Endodermal cell (in vitro differentiated cells): ENCODE measurements around the gene CAMTA1. TPM values are rescaled to one million over a fixed set of nuclear protein-coding genes. Genes with fewer than 3 reads are reported as not detected.

Source experiments
- DNase-seq: peaks from one replicate; pipeline ENCODE4 v3.0.0-alpha.2; 2017
- H3K27ac ChIP-seq: 2 replicates; pipeline ENCODE4 v1.5.1; 2013; ENCODE audit warnings: mild to moderate bottlenecking, low read depth, low read length, moderate library complexity
- H3K27me3 ChIP-seq: 2 replicates; pipeline ENCODE4 v1.6.1; 2013; ENCODE audit warnings: mild to moderate bottlenecking, low read length, moderate library complexity; ENCODE audit not compliant: insufficient read depth, control insufficient read depth, poor library complexity, severe bottlenecking
- H3K36me3 ChIP-seq: 2 replicates; pipeline ENCODE4 v1.7.0; 2013; ENCODE audit warnings: mild to moderate bottlenecking, low read length, moderate library complexity; ENCODE audit not compliant: control insufficient read depth, insufficient read depth
- H3K4me1 ChIP-seq: one replicate; pipeline ENCODE4 v1.7.0; 2013; ENCODE audit warnings: low read length; ENCODE audit not compliant: control insufficient read depth, insufficient read depth
- H3K4me3 ChIP-seq: 2 replicates; pipeline ENCODE4 v1.5.1; 2013; ENCODE audit warnings: mild to moderate bottlenecking, low read length, moderate library complexity
- H3K9ac ChIP-seq: 2 replicates; pipeline ENCODE4 v1.6.1; 2013; ENCODE audit warnings: mild to moderate bottlenecking, low read length, moderate library complexity; ENCODE audit not compliant: poor library complexity, severe bottlenecking; ENCODE audit errors: extremely low read depth
- H3K9me3 ChIP-seq: 2 replicates; pipeline ENCODE4 v1.6.1; 2013; ENCODE audit warnings: mild to moderate bottlenecking, low read length, moderate library complexity; ENCODE audit not compliant: control insufficient read depth
- H3K27ac Mint-ChIP-seq: 2 replicates; pipeline ENCODE4 v1.8.0; 2020; ENCODE audit warnings: mixed read lengths
- H3K27me3 Mint-ChIP-seq: 2 replicates; pipeline ENCODE4 v1.8.0; 2021; ENCODE audit warnings: mild to moderate bottlenecking, mixed read lengths; ENCODE audit not compliant: insufficient read depth
- H3K36me3 Mint-ChIP-seq: 2 replicates; pipeline ENCODE4 v1.8.0; 2020; ENCODE audit warnings: low read depth, mixed read lengths
- H3K4me1 Mint-ChIP-seq: 2 replicates; pipeline ENCODE4 v1.8.0; 2020; ENCODE audit warnings: mixed read lengths
- H3K4me3 Mint-ChIP-seq: 2 replicates; pipeline ENCODE4 v1.8.0; 2020; ENCODE audit warnings: mild to moderate bottlenecking, moderate library complexity, mixed read lengths
- H3K9me3 Mint-ChIP-seq: 2 replicates; pipeline ENCODE4 v1.8.0; 2020; ENCODE audit warnings: mild to moderate bottlenecking, mixed read lengths
- WGBS, 2 experiments: methylation state at CpG; one replicate each; pipeline versions ENCODE4 v1.1.5 to v1.1.7; 2013; ENCODE audit warnings: missing lambda C conversion rate in 2 of 2, mixed read lengths in 1 of 2; ENCODE audit not compliant: insufficient coverage in 1 of 2, insufficient read length in 1 of 2; 5-methylcytosine and 5-hydroxymethylcytosine counted together
- total RNA-seq, 2 donors: library from RNA; stranded (reverse); fragmentation: NEBNext Ultra II Directional in 1 of 2; extraction: Animal tissue kit (Norgen Biotek cat#: 25700) in 1 of 2; gene quantifications; 2 replicates in 1 of 2; 3 replicates in 1 of 2; pipeline ENCODE4 v1.2.1, GENCODE V29; 2021
- TF ChIP-seq, protein P1 (sequence below): fragments of 200-600 bp; sonication (generic); conservative IDR thresholded peaks from 2 replicates; pipeline ENCODE4 v1.5.0; 2021; ENCODE audit warnings: antibody characterized with exemption, mild to moderate bottlenecking

Gene CAMTA1
- total RNA-seq, 2 donors from 2014 or later: 123 to 137 TPM

DNA sequence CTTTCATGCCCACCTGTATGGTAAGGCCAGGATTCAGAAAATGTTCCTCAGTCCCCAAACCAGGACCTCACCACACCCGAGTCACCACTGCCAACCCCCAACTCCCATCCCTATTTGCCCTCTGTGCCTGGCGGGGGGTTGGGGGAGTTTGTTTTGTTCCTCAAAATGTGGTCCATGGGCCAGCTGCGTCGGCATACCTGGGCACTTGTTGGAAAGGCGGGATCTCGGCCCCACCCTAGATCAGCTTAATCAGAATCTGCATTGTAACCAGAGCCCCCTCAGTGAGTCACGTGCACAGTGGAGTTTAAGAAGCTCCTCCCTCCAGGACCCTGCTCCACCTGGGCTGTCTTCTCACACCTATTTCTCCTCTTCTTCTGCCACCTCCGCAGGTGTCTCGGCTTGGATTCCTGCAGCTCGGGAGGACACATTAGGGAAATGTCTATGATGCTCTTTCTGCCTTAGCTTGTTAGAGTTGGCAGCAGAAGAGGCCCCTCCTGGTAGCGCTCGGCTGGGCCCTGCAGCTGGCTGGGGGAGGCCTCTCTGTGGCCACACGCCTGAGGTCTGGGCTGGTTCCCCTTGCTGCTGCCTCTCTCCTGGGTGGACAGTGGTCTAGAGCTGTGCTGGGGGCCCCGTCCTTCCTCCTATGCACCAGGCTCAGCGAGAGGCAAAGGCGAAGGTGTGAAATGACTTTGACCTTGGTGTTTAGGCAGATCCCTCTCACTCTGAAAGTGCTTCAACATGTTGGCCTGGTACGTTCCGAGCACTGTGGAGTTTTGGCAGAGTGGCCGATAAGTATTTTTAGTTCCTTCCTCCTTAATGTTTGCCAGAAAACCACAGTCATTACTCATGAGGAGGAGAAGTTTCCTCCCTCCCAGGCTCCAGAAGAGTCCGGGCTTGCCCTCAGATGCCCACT, 41.8 kb upstream of the CAMTA1 start:
- peaks cover 2% of the 10 kb centered on the region for H3K27me3 ChIP-seq
- no peaks in the 10 kb centered on the region for H3K9me3 ChIP-seq
- peaks cover 6% of the 10 kb centered on the region for H3K27me3 Mint-ChIP-seq
- TF ChIP-seq, protein P1, sequence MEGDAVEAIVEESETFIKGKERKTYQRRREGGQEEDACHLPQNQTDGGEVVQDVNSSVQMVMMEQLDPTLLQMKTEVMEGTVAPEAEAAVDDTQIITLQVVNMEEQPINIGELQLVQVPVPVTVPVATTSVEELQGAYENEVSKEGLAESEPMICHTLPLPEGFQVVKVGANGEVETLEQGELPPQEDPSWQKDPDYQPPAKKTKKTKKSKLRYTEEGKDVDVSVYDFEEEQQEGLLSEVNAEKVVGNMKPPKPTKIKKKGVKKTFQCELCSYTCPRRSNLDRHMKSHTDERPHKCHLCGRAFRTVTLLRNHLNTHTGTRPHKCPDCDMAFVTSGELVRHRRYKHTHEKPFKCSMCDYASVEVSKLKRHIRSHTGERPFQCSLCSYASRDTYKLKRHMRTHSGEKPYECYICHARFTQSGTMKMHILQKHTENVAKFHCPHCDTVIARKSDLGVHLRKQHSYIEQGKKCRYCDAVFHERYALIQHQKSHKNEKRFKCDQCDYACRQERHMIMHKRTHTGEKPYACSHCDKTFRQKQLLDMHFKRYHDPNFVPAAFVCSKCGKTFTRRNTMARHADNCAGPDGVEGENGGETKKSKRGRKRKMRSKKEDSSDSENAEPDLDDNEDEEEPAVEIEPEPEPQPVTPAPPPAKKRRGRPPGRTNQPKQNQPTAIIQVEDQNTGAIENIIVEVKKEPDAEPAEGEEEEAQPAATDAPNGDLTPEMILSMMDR: no peak
- peak; percentile 63 for DNase-seq
- H3K4me3 Mint-ChIP-seq: no peak overlapping the region
- peaks cover 6% of the 10 kb centered on the region for H3K4me1 Mint-ChIP-seq
- no peaks in the 10 kb centered on the region for H3K36me3 Mint-ChIP-seq
- no peak overlapping the region for H3K9ac ChIP-seq
- H3K27ac Mint-ChIP-seq: peak overlapping the region; percentile 52
- H3K4me3 ChIP-seq: no peak overlapping the region
- H3K27ac ChIP-seq: no peak overlapping the region
- 90 to 93% methylated on average over 13 to 19 of the region's 20 CpGs for WGBS, 2 experiments
- no peaks in the 10 kb centered on the region for H3K9me3 Mint-ChIP-seq
- no peaks in the 10 kb centered on the region for H3K4me1 ChIP-seq
- no peaks in the 10 kb centered on the region for H3K36me3 ChIP-seq

DNA sequence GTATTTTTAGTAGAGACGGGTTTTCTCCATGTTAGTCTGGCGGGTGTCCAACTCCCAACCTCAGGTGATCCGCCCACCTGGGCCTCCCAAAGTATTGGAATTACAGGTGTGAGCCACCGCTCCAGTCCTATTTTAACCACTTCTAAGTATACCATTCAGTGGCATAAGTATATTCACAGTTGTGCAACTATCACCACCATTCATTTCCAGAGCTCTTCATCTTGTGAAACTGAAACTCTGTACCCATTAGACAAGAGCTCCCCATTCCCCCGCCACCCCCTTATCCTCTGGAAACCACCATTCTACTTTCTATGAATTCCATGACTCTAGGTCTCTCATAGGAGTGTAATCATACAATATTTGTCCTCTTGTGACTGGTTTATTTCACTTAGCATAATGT, 40.2 kb upstream of the CAMTA1 start:
- no peak overlapping the region for H3K4me3 ChIP-seq
- H3K9me3 ChIP-seq: no peaks in the 10 kb centered on the region
- Mint-ChIP-seq H3K9me3 (no peaks in the 10 kb centered on the region), H3K27me3 (peaks cover 18% of the 10 kb centered on the region), H3K36me3 (no peaks in the 10 kb centered on the region), H3K27ac (no peak overlapping the region), H3K4me3 (no peak overlapping the region), H3K4me1 (peaks cover 6% of the 10 kb centered on the region)
- no peak for DNase-seq
- no peaks in the 10 kb centered on the region for H3K36me3 ChIP-seq
- no peaks in the 10 kb centered on the region for H3K4me1 ChIP-seq
- H3K9ac ChIP-seq: no peak overlapping the region
- H3K27me3 ChIP-seq: peaks cover 13% of the 10 kb centered on the region
- 87 to 100% methylated on average over 5 of the region's 5 CpGs for WGBS, 2 experiments
- TF ChIP-seq, protein P1: no peak
- no peak overlapping the region for H3K27ac ChIP-seq

DNA sequence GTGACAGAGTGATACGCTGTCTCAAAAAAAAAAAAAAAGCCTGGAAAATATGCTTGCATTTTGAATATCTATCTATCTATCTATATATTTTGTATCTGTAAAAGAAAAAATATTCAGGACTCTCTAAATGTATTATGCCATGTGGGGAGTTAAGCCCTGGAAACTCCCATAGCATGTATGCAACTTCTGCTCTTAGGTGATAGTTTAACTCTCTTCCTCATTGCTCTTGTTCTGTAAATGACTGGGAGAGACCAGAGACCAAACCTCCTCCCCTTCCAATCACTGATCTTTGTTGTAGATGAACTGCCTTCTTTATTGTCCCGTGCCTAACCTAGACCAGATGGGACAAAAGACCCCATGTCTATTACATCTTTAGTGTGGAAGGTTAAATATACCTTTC, 37.6 kb upstream of the CAMTA1 start:
- no peak overlapping the region for H3K4me3 ChIP-seq
- Mint-ChIP-seq H3K9me3 (no peaks in the 10 kb centered on the region), H3K4me3 (no peak overlapping the region), H3K4me1 (peaks cover 6% of the 10 kb centered on the region), H3K27ac (no peak overlapping the region), H3K27me3 (peaks cover 16% of the 10 kb centered on the region), H3K36me3 (no peaks in the 10 kb centered on the region)
- peaks cover 13% of the 10 kb centered on the region for H3K27me3 ChIP-seq
- no peak for DNase-seq
- no peaks in the 10 kb centered on the region for H3K4me1 ChIP-seq
- H3K9ac ChIP-seq: no peak overlapping the region
- H3K27ac ChIP-seq: no peak overlapping the region
- no peaks in the 10 kb centered on the region for H3K9me3 ChIP-seq
- WGBS, 2 experiments: 83% methylated on average over 1 of the region's 2 CpGs; no CpG with 5 or more reads in 1 of the 2 experiments
- H3K36me3 ChIP-seq: no peaks in the 10 kb centered on the region
- TF ChIP-seq, protein P1: no peak
